Right ventricle myocardium superior (tissue), 1 donor: Measurements from ENCODE around the gene ERVK3-1. TPM values are rescaled to one million over a fixed set of nuclear protein-coding genes. Genes with fewer than 3 reads are reported as not detected.
"Not testable (repeated sequence)": the region's sequence is repeated elsewhere in the genome, so short reads cannot be mapped to it uniquely, and the experiment has no call there.

Source experiments
- ATAC-seq: fragments of 200-7000 bp; cut with Tn5 transposase; one replicate; pipeline ENCODE4 v1.9.1; 2020; ENCODE audit warnings: mild to moderate bottlenecking; ENCODE audit not compliant: poor library complexity
- DNase-seq: peaks from one replicate; pipeline ENCODE4 v3.0.0-alpha.2; 2020
- intact Hi-C: fragments of 100-400 bp; cut with DNase I; formaldehyde crosslinking; loops from one replicate; pipeline ENCODE4 v1.11.2; 2022
- total RNA-seq: library from RNA; stranded (reverse); fragmentation: NEBNext Ultra II Directional; extraction: Animal tissue kit (Norgen Biotek cat#: 25700); gene quantifications from one replicate; pipeline ENCODE4 v1.2.1, GENCODE V29; 2021
- donor health status: DM: no; HTN: yes; CAD: no; lungs with severe emphysema.

ERVK3-1 gene
- total RNA-seq, 1 donor from 2014 or later = 20.0 TPM

DNA sequence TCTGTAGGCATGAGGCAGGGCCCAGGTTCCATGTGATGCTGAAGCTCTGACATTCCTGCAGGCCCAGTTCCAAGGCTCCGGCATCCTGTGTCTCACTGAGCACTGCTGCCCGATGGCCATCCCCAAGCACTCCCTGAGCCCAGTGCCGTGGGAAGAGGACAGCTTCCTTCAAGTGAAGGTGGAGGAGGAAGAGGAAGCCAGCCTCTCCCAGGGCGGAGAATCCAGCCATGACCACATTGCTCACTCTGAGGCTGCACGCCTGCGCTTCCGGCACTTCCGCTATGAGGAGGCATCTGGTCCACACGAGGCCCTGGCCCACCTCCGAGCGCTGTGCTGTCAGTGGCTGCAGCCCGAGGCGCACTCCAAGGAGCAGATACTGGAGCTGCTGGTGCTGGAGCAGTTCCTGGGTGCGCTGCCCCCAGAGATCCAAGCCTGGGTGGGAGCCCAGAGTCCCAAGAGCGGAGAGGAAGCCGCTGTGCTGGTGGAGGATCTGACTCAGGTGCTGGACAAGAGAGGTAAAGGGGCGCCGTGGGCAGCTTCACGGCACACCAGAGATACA lies 29.6 kb downstream of the ERVK3-1 start:
- intact Hi-C loops = no loop called here
- no peak for DNase-seq
- no peak for ATAC-seq

DNA sequence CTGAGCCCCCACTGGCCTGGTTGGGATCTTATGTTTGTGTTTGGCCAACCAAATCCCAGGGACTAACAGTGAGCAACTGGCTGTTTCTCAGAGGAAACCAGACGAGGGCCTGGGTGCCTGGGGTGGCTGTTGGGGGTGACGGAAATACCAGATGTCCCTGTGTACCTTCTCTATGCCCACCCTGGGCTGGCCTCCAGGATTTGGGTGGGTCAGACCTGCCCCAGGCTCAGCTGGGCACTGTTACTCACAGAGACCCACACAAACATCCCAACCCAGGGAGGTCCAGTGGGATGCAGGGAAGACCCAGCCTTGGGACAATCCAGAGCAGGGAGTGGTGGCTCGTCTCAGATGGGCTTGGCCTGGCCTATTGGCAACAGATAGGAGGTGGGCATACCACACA lies 30.5 kb downstream of the ERVK3-1 start:
- intact Hi-C loops = no loop called here
- no peak for ATAC-seq

DNA sequence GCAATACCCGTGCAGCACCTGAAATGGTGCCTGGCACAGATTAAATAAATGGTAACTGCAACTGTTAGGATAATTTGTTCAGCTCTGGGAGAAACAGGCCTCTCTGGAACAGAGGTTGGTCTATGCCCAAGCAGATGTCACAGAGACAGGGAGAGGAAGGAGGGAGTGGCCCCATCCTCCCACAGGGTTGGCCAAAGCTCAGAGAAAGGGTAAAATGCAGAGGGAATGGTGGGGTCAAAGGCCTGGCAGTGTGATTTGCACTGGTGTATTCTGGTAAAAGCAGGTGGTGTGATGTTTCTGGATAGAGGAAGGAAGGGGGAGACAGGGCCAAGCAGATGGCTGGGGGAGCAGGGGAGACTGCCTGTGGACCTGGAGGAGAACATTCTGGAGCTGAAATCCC lies 31.0 kb downstream of the ERVK3-1 start:
- intact Hi-C loops = no loop called here
- DNase-seq (no peak), ATAC-seq (no peak)

More for the DNA sequence above, 30.5 kb downstream of the ERVK3-1 start:
- no peak for DNase-seq

DNA sequence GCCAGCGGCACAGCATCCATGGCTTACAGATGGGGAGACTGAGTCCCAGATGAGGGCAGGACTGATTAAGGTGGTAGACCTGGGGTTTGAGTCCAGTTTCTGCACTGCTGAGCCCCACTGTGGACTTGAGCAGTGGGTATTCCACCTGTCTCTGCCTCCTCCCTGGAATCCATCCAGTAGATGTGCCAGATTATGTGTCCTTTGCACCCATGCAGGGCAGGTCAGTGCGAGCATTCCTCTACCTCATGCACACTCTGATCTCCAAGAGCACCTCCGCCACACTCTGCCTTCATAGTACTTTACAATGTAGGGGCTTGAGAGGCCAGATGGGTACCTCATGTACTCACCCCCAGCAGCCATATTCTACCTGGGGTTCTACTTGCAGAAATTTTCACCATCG lies 31.6 kb downstream of the ERVK3-1 start:
- DNase-seq (no peak), ATAC-seq (no peak)
- intact Hi-C loops = no loop called here

DNA sequence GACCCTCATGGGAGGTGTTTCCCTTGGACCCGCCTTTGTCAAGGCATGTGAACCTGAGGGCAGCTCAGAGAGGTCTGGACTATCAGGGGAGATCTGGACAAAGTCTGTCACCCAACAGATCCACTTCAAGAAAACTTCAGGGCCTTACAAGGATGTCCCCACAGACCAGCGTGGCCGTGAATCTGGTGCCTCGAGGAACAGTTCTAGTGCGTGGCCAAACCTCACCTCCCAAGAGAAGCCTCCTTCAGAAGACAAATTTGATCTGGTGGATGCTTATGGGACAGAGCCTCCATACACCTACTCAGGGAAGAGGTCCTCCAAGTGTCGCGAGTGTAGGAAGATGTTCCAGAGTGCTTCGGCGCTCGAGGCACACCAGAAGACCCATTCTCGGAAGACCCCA lies 33.2 kb downstream of the ERVK3-1 start:
- intact Hi-C loops = no loop called here
- no peak for ATAC-seq
- no peak for DNase-seq

DNA sequence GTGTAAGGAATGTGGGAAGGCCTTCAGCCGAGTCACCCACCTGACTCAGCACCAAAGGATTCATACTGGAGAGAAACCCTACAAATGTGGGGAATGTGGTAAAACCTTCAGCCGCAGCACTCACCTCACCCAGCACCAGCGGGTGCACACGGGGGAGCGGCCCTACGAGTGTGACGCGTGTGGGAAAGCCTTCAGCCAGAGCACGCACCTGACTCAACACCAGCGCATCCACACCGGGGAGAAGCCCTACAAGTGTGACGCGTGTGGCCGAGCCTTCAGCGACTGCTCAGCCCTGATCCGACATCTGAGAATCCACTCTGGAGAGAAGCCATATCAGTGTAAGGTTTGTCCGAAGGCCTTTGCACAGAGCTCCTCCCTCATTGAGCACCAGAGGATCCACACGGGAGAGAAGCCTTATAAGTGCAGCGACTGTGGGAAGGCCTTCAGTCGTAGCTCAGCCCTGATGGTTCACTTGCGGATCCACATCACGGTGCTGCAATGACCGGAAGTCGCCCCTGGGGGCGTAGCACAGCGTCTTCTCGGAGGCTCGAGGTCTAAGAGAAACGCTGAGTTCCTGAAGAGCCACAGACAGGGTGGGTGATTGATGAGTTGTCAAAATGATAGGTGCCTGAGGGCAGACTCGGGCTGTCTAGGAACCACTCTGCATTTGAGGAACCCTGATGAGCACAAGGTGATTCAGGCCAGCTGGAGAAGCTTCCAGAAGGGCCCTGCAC lies 33.8 kb downstream of the ERVK3-1 start:
- no peak for ATAC-seq
- intact Hi-C loops = no loop called here
- DNase-seq = no peak

DNA sequence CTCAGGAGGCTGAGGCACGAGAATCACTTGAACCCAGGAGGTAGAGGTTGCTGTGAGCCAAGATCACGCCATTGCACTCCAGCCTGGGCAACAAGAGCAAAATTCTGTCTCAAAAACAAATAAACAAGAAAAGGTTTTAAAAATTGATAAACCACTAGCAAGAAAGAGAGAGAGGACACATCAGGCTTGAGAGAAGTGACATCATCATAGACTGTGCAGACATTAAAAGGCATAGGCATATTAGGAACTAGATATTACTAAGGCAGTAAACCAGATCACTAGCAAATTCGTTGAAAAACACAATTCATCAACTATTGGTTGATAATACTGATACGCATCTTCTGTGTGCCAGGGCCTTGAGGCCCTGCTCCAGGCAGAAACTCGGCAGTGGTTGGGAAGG lies 40.4 kb downstream of the ERVK3-1 start:
- ATAC-seq (no peak), DNase-seq (no peak)
- intact Hi-C loops = no loop called here

DNA sequence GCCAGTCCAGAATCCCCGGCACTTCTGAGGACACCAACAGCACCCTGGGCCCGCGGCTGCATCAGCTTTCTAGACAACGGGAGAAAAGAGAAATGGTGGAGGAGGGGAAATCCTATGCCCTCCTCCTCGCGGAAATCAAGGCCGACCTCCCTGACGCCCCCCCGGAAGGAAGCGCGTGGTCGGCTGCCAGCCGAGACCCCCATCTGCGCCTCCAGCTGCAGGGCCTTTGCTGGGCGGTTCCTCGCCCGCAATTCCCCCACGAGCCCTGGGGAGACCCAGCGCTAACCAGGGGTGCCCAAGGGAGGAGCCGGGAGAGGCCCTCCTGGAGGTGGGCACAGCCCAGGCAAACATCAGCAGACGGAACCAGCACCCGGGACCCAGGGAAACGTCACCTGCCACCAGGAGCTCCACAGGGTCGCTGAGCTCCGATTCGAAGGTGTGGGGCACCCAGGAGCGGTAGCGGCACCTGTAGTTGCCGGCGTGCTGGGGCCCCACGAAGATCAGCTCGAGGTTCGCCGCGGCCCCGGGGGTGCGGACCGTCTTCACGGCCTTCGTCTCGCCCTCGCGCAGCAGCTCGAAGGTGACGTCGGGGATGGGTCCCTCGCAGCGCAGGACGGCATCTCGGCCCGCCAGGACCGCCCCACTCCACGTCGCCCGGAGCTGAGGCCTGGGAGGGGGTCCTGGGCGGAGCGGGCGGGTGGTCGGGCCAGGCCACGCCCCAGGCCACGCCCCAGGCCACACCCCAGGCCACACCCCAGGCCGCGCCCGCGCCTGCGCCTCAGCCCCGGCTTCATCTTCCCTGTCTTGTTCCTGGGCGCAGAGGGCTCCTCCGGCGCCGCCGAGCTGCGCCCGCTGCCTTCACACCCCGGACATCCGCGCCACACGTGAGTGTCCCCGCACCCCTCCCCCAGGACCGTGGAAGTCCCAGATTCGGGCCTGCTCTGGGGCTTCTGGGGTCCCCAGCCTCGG lies 42.1 kb downstream of the ERVK3-1 start:
- DNase-seq (peak; percentile 79), ATAC-seq (peak; percentile 95)
- intact Hi-C loops = no loop called here

DNA sequence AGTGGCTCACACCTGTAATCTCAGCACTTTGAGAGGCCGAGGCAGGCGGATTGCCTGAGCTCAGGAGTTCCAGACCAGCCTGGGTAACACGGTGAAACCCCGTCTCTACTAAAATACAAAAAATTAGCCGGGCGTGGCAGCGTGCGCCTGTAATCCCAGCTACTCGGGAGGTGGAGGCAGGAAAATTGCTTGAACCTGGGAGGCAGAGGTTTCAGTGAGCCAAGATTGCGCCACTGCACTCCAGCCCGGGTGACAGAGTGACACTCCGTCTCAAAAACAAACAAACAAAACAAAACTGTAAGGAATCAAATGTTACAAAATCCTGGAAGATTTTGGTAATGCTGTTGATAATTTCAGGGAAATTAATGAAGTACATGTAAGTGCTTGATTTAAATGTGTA lies 42.9 kb downstream of the ERVK3-1 start:
- ATAC-seq, intact Hi-C loops, DNase-seq: not testable (repeated sequence)

DNA sequence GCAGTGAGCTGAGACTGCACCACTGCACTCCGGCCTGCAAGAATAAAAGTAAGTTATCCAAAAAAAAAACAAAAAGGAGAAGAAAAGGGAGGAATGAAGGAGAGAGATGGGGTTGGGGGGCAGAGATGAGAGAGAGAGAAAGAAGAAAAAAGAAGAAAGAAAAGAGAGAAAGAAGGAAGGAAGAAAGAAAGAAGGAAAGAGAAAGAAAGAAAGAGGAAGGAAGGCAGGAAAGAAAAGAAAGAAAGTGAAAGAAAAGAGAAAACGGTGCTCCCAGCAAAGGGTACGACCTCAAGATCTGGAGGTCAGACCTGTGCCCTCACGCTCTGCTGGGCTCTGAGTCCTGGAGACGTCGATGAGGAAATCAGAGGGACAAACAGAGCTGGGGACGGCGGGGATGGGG lies 44.4 kb downstream of the ERVK3-1 start:
- ATAC-seq (no peak), DNase-seq (no peak)
- intact Hi-C loops = no loop called here

DNA sequence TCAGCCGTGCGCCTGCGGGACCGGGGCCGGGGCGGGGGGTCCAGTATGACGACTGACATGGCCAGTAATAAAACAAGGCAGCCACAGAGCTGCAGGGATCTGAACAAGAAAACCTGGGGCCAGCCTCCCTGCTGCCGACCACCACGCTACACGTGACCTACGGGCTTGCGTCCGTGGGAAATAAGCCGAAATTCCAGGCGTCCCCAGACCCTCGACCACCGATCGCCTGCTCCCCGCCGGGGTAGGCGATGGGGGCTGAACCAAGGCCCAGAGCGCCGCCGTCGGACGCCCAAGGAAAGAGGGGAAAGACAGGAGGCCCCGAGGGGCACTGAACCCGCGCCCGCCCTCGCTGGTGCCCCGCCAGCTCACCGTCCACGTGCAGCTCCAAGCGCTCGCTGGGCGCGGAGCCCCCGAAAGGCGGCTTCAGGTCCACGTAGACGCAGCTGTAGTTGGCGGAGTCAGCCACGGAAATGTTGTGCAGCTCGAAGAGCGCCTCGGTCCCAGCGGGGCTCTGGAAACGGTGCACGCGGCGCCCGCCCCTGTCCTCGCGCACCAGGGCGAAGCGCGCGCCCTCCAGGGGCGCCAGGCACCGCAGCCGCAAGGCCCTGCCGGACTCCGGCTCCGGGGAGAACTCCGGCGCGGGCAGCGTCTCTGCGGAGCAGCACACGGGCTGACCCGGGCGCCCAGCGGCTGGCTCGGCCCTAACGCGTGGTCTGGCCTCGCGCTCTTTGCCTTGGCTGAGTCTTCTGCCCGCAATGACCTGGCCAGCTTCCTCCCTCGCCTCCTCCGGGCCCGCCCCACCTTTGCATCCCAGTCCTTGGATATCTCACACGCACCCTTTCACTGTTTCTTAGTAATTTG lies 45.1 kb downstream of the ERVK3-1 start:
- peak; percentile 20 for ATAC-seq
- intact Hi-C loops = no loop called here
- DNase-seq = peak; percentile 35

DNA sequence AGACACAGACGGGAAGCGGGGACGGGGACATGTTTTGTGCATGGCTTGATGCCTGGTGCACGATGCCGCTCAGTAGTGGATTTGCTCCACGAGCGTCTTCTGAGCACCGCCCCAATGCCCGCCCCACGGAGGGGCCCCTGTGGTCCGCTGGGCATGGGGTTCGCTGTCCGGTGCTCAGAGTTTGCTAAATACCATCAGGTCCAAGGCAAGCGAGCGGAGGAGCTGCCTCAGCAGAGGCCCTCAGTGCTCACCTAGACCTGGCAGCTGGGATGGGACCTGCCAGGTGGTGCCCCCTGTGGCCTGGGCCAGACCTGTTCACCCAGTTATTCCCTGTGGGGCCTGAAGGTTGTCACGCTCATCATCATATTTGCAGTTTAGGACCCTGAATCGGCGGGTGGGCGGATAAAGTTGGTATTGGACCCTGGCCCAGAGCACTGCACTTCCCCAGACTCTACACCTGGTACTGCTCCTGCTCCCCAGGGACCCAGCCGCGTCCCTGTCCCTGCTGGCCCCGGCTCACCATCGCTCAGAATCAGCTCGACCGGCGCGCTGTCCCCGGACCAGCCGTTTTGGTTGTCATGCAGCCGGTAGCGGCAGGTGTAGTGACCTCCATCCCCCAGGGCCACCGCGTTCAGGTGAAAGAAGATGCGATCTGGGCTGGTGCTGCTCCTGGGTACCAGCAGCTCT lies 45.8 kb downstream of the ERVK3-1 start:
- peak; percentile 27 for DNase-seq
- no peak for ATAC-seq
- intact Hi-C loops = no loop called here

DNA sequence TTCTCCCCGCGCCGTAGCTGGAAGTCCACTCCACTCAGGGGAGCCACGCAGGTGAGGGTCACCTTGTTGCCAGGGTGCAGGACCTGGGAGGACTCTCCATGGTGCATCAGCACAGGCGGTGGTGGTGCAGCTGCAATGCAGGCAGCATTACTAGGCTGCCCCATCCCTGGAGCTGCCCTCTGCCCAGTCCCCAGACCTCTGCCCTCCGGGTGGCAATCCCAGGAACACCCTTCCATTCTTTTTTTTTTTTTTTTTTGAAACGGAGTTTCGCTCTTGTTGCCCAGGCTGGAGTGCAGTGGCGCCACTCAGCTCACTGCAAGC lies 46.3 kb downstream of the ERVK3-1 start:
- no peak for DNase-seq
- intact Hi-C loops = no loop called here
- no peak for ATAC-seq

DNA sequence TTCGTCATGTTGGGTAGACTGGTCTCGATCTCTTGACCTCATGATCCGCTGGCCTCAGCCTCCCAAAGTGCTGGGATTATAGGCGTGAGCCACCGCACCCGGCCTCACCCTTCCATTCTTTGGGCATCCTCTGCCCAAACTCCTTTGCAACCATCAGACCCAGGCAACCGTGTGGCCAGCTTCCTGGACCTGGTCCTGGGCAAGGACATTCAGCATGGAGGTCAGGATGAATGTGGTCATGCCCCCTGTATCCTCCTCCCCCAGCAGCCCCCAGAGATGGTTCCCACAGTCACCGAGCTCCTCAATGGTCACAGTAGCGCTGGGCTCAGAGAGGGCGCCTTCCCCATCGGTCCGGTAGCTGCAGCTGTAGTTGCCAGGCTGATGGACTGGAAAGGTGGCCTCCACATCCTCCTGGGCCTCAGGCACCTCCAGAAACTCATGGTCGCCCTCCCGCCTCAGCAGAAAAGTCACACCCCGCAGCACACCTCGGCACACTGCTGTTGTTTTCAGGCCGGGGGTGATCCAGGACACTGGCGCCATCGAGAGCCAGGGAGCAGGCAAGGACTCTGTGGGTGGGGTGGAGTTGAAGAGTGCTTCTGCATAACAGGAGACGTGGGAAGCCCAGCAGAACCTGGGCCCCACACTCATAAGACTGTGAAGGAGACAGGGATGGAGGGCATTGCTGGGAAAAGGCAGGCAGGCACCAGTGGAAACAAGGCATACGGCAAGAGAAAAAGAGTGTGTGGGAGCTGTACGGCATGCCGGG lies 47.0 kb downstream of the ERVK3-1 start:
- intact Hi-C loops = no loop called here
- ATAC-seq (no peak), DNase-seq (no peak)

DNA sequence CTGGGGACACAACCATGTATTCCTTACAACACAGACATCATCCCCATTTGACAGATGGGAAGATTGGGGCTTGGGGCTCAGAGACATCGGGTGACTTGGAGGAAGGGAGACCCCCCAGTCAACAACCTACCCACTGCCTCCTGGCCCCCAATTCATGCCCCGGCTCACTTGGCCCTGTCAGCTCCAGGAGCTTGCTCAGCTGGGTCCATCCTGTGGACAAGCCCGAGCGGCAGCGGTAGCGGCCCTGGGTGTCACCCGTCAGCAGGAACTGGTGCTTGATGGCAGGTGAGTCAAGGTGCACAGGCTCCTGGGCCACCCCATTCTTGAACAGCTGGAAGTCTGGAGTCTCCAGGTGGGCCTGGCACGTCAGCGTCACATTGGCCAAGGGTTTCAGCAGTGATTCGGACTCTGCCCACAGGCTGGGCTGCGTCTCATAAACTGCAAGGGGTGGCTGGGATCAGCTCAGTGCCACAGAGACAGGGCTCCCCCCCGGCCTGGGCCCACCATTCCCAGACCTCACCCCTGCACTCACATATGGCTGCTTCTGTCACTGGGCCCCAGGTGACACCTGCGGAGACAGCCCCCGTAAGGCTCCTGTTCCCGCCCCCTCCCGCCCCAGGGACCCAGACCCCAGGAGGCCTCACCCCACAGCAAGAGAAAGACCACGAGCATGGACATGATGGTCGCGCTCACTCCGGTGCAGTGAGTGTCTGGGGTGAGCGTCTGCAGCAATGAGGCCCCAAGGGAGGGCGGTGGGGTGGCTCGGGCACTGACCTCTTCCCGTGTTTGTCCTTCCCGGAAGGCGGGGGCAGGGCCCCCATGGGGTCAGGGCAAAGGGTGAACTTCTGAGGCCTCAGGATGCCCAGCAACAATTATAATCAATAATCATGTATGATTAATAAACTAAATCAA lies 47.8 kb downstream of the ERVK3-1 start, which contains the start of gene A1BG:
Gene A1BG, minus strand, starts transcription at position 733 of the 912 bp plus-strand sequence. Its CDS starts 55 bp downstream, at position 678.
- no peak for DNase-seq
- intact Hi-C loops = no loop called here
- ATAC-seq = no peak

DNA sequence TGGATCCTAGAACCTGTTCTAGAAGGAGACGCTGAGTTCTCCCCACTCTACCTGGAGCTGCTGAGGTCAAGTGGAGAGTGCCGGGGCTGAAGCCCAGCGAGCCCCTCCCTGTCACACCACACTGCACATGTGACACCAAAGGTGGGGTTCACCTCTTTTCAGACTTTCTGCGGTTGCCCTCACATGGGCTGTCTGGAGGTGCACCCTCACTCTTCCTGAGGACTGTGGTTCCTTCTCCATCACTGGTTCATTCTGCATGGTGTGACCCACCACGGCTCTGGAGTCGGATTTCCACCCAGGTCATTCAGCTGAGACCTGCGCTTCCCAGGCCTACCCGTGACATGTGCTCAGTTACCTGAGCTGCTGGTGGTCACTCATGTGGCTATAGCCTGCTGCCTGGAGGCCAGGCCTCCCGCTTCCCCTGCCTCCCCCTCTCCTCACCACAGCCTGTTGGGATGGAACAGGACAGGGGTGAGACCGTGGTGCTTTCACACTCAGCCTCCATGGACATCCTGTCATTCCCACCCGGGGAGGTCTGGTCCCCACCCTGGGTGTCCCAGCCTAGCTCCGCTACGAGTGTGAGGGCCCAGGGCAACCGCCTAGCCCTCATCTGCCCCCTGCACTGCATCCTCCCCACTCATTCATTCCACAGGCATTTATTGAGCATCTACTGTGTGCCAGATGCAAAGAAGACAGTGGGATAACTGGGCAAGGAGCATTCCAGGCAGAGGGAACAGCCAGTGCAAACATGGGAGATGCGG lies 48.7 kb downstream of the ERVK3-1 start:
- no peak for DNase-seq
- intact Hi-C loops = no loop called here
- no peak for ATAC-seq
